Measurements from ENCODE around the gene ASPDH.

The ASPDH gene

DNA sequence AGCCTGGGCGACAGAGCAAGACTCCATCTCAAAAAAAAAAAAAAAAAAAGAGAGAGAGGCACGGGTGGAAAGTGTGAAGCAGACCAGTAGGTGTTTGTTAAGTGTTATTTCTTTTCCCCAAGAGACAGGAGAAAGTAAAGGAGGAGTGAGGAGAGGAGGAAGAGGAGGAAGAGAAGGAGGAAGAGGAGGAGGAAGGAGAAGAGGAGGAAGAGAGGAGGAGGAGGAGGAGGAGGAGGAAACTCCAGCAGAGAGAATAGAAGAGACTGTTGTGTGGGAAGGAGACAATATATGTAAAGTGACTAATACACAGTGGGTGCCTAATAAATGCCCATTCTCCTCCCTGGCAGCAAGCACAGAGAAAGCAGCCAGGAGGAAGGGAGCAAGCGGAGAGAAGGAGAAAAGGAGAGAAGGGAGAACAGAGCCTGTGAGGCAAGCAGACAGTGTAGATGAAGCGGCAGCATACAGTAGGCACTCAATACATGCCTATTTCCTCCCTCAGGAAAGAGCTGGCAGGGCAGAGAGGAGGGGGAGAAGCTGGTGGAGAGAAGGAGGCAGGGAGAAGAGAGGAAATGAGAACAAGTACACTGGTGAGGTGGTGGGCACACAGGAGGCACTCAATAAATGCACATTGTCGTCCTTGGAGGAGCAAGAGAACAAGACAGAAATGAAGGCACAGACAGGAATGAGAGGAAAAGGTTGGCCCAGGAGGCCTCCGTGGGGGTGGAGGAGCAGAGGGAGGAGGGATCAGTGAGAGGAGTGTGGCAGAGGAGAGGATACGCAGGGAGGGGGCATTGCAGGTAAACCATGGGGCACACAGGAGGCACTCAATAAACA, 19.3 kb downstream of the ASPDH start:
- DNase-seq = no peak

GRCh38 chr19:50493171-50493570, 20.5 kb downstream of the ASPDH start:
- DNase-seq = no peak

GRCh38 chr19:50492303-50493052, 21.2 kb downstream of the ASPDH start:
- no peak for DNase-seq

DNA sequence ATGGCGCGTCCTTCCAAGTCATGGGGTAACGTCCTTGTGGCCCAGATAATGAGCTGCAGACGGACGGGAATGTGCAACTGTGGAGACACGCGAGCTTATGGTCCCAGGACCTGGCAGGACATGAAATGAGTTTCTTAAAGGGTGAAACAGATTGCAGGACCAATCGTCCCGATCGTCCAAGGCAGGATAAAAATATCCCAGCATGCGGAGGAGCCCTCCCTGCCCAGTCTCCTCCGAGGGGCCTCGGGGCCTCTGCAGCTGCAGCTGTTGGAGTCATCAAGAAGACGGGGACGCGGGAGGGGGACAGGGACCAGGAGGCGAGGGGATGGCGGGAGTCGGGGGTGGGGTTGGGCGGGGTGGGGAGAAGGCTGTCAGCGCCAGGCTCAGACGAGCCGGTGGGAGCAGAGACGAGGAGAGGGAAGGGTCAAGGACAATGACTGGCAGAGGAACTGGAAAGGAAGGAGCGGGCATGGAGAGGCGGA, 22.7 kb downstream of the ASPDH start:
- no peak for DNase-seq

DNA sequence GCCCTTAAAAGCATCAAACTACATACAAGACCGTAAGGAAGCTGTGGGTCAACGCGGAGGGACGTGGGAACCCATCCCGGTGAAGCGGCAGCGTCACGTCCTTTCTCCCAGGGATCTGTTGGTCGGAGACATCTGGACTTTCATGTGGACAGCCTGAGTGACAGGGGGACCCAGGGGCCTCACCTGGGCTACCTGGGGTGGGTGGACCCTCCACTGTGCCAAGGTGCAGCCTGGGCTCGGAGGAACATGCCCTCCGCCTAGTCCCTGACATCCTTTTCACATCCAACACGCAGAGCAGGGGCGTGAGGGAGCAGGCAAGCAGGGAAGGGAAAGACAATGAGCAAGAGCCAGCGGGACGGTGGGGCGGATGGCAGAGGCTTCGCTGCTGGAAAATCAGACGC, 23.3 kb downstream of the ASPDH start:
- no peak for DNase-seq

DNA sequence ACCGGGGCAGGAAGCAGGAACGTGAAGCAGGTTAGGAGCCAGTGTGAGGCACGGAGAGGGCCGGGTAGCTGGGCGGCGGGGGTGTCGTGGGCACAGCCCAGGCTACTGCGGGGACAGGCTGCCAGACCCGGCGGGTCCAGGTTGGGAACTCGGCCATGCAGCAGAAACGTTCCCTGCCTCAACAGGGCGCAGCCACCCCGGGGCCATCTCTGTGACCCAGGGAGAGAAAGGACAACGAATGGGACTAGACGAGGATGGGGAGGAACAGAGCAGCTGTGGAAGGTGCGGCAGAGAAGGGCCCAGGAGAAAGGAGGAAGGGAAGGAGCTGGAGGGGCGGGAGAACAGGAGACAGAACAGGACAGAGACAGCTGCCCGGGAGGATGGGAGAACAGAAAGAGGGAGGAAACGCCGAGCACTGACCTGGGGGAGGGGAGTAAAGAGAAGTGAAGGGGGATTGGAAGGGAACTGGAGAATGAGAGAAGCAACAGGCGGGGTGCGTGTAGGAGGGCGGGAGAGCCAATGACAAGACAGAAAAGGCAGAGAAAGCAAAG, 24.2 kb downstream of the ASPDH start:
- no peak for DNase-seq

- DNase-seq = no peak
These were observed 25.1 kb downstream of the ASPDH start for GRCh38 chr19:50488389-50489194.

- DNase-seq = no peak
These were observed 26.7 kb downstream of the ASPDH start for GRCh38 chr19:50486823-50487515.

GRCh38 chr19:50485284-50485955, 28.3 kb downstream of the ASPDH start:
- DNase-seq = no peak

GRCh38 chr19:50482916-50483315, 30.8 kb downstream of the ASPDH start:
- DNase-seq = no peak

GRCh38 chr19:50482271-50482855, 31.4 kb downstream of the ASPDH start:
- no peak for DNase-seq

DNA sequence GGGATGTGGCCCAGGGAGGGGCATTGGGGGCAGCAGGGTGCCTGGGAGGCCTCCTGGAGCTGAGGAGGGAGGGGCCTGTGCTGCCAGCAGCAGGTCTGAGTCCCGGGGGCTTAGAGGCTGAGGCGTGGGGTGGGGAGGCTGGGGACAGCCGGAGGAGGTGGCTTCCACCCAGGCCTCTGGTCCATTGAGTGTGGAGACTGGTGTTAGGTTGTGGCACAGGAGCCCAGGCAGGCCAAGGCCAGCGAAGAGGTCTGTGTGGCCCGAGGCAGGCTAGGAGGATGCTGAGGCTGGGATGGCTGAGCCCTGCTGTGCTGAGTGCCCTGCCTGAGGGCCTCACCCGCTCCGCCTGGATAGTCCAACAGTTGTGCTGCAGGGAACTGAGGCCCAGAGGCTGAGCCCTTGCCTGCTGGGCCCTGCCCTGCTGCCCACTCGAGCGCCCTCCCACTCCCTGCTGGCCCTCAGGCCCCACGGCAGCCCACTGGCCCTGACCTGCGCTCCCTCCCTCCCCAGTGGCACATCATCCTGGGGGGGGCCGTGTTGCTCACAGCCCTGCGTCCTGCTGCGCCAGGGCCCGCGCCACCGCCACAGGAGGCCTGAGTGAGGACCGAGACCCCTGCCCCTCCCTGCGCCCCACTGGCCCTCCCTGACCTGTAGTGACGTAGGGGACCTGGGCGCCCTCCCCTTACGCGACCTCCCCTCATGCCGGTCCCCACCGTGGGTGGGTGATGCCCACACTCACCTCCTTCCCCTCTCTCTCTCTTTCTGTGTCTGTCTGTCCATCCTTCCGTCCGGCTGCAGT, 32.2 kb downstream of the ASPDH start:
- DNase-seq = no peak

- DNase-seq = no peak
These were observed 33.2 kb downstream of the ASPDH start for GRCh38 chr19:50480281-50481111.

DNA sequence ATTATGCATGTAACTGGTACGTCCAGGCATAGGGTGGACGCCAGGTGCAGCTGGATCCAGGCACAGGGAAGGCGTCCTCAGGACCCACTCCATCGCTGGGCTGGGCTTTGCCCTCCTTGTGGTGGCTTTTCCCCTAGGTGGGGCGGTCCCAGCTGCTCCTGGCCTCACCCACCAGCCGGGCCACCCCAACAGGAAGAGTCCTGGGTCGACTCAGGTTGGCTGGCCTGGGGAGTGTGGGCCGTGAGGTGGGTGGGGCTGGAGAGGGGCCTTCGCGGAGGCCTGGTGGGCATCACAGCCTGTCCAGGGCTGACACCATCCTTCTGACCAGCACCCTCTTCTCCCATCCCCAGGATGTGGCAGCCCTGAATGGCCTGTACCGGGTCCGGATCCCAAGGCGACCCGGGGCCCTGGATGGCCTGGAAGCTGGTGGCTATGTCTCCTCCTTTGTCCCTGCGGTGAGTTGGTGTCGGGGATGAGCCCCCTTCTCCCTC, 33.9 kb downstream of the ASPDH start:
- DNase-seq = no peak

- DNase-seq = no peak
These were observed 34.6 kb downstream of the ASPDH start for GRCh38 chr19:50478901-50479715.

DNA sequence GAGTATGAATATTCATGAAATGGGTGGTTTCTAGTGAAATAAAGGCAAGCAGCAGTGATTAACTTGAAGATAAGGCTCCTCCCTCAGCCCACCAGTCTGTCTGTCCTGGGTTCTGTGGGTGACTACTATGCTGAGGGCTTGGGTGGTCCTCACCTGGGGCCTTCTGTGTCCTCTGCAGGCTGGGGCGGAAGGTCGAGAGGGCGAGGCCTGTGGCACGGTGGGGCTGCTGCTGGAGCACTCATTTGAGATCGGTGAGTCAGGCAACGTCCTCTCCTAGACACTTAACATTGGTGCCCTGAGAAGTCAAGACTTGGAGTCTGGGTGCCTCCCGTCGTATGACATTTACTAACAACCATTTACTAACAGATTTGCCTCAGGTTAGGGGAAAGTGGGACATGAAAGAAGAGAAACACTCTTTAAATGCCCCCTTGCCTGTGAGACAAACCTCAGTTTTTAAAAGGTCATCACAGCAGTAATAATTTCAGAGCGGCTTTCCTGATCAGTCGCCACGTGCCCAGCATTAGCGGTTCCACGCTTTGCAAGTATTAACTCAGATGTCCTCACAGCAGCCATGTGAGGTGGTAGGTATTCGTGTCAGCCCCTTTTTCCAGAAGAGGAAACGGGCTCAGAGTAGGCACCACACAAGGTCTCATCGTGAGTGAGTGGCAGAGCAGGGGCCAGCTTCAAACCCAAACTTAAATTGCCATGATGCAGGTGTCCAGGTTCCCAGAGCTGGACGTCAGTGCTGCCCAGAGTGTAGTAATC, 35.8 kb downstream of the ASPDH start:
- no peak for DNase-seq

DNA sequence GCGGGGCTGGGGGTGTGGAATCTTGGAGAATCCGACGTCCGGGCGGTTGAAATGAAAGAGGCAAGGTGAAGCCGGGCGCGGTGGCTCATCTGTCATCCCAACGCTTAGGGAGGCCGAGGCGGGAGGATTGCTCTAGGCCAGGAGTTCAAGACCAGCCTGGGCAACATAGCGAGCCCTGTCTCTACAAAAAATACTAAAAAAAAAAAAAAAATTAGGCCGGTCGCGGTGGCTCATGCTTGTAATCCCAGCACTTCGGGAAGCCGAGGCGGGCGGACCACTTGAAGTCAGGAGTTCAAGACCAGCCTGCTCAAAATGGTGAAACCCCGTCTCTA, 36.8 kb downstream of the ASPDH start:
- DNase-seq = no peak

Measured in NCI-H2081 treated with DMSO at 0.1 percent for 48 hours (cell line).